Osteoblast (primary cell): ENCODE data around the gene CAP2. TPM values are rescaled to one million over a fixed set of nuclear protein-coding genes. Genes with fewer than 3 reads are reported as not detected.

ENCODE experiments used
- DNase-seq: peaks from one replicate; pipeline ENCODE4 v3.0.0; 2011; ENCODE audit warnings: low spot score, mixed read lengths; ENCODE audit not compliant: insufficient read length; ENCODE audit errors: missing footprints
- H2AFZ ChIP-seq: 2 replicates; pipeline ENCODE4 v1.6.0; 2011; ENCODE audit warnings: mild to moderate bottlenecking, low read length
- H3K27ac ChIP-seq: 2 replicates; pipeline ENCODE4 v1.5.1; 2011; ENCODE audit warnings: mild to moderate bottlenecking, low read depth, low read length, moderate library complexity
- H3K27me3 ChIP-seq: 2 replicates; pipeline ENCODE4 v1.6.0; 2012; ENCODE audit warnings: mild to moderate bottlenecking, control low read depth, inconsistent platforms, low read length, moderate library complexity; ENCODE audit not compliant: insufficient read depth
- H3K36me3 ChIP-seq: 2 replicates; pipeline ENCODE4 v1.5.1; 2011; ENCODE audit warnings: mild to moderate bottlenecking, low read length, control low read depth, moderate library complexity; ENCODE audit not compliant: insufficient read depth
- H3K4me1 ChIP-seq: 2 replicates; pipeline ENCODE4 v1.5.1; 2011; ENCODE audit warnings: mild to moderate bottlenecking, low read length, control low read depth, moderate library complexity; ENCODE audit not compliant: insufficient read depth
- H3K4me2 ChIP-seq: 2 replicates; pipeline ENCODE4 v1.6.0; 2011; ENCODE audit warnings: mild to moderate bottlenecking, low read length; ENCODE audit not compliant: insufficient read depth
- H3K4me3 ChIP-seq: fragments of 200-600 bp; sonication (generic); 3 replicates; pipeline ENCODE4 v1.5.1; 2012; ENCODE audit warnings: mild to moderate bottlenecking, low read length, inconsistent platforms; ENCODE audit not compliant: insufficient read depth
- H3K79me2 ChIP-seq: 2 replicates; pipeline ENCODE4 v1.6.0; 2012; ENCODE audit warnings: mild to moderate bottlenecking, low read length, control low read depth, inconsistent platforms; ENCODE audit not compliant: insufficient read depth
- H3K9me3 ChIP-seq: 2 replicates; pipeline ENCODE4 v1.5.1; 2011; ENCODE audit warnings: low read depth, low read length, control low read depth
- H4K20me1 ChIP-seq: 2 replicates; pipeline ENCODE4 v1.6.0; 2012; ENCODE audit warnings: mild to moderate bottlenecking, low read length, control low read depth; ENCODE audit not compliant: insufficient read depth
- CTCF ChIP-seq: IDR thresholded peaks from 2 replicates; pipeline ENCODE4 v1.5.1; 2011; ENCODE audit warnings: mild to moderate bottlenecking, low read depth, low read length, moderate library complexity; ENCODE audit errors: extremely low read depth
- total RNA-seq: library from RNA; depleted of rRNA; stranded (reverse); fragments of >200 nt; gene quantifications from 2 replicates; pipeline ENCODE4 v1.2.3, GENCODE V29; 2012

The CAP2 gene
- total RNA-seq, 1 donor: 12.3 TPM

- Histone ChIP-seq H3K36me3 (no peaks in the 10 kb centered on the region), H3K27me3 (no peaks in the 10 kb centered on the region), H3K4me1 (no peaks in the 10 kb centered on the region), H3K79me2 (no peaks in the 10 kb centered on the region), H2AFZ (no peak overlapping the region), H3K27ac (no peak overlapping the region), H3K9me3 (no peaks in the 10 kb centered on the region), H3K4me2 (no peak overlapping the region), H4K20me1 (no peaks in the 10 kb centered on the region), H3K4me3 (no peak overlapping the region)
- TF ChIP-seq CTCF: no peak
- DNase-seq: no peak
Measured at GRCh38 chr6:17511084-17511483, 117.7 kb downstream of the CAP2 start.

- no peaks in the 10 kb centered on the region for H3K9me3 ChIP-seq
- H3K27me3 ChIP-seq: no peaks in the 10 kb centered on the region
- no peaks in the 10 kb centered on the region for H3K36me3 ChIP-seq
- no peak for TF ChIP-seq CTCF
- H3K4me1 ChIP-seq: no peaks in the 10 kb centered on the region
- H3K27ac ChIP-seq: no peak overlapping the region
- no peaks in the 10 kb centered on the region for H4K20me1 ChIP-seq
- H3K4me3 ChIP-seq: no peak overlapping the region
- no peaks in the 10 kb centered on the region for H3K79me2 ChIP-seq
- DNase-seq: no peak
- H2AFZ ChIP-seq: no peak overlapping the region
- H3K4me2 ChIP-seq: no peak overlapping the region
Measured at GRCh38 chr6:17511580-17511979, 118.2 kb downstream of the CAP2 start.

- H3K79me2 ChIP-seq: no peaks in the 10 kb centered on the region
- H3K9me3 ChIP-seq: no peaks in the 10 kb centered on the region
- H3K4me2 ChIP-seq: no peak overlapping the region
- H3K4me3 ChIP-seq: no peak overlapping the region
- H3K27ac ChIP-seq: no peak overlapping the region
- H4K20me1 ChIP-seq: no peaks in the 10 kb centered on the region
- no peak for TF ChIP-seq CTCF
- DNase-seq: no peak
- no peaks in the 10 kb centered on the region for H3K36me3 ChIP-seq
- H3K27me3 ChIP-seq: no peaks in the 10 kb centered on the region
- H2AFZ ChIP-seq: no peak overlapping the region
- peaks cover 4% of the 10 kb centered on the region for H3K4me1 ChIP-seq
Measured at GRCh38 chr6:17519120-17519519, 125.7 kb downstream of the CAP2 start.

- Histone ChIP-seq H3K27me3 (no peaks in the 10 kb centered on the region), H3K9me3 (no peaks in the 10 kb centered on the region), H3K36me3 (no peaks in the 10 kb centered on the region), H3K27ac (no peak overlapping the region), H3K79me2 (no peaks in the 10 kb centered on the region), H2AFZ (no peak overlapping the region), H4K20me1 (no peaks in the 10 kb centered on the region), H3K4me2 (no peak overlapping the region), H3K4me1 (no peaks in the 10 kb centered on the region), H3K4me3 (no peak overlapping the region)
- peak; percentile 42 for DNase-seq
- TF ChIP-seq CTCF: no peak
Measured at GRCh38 chr6:17525637-17526036, 132.2 kb downstream of the CAP2 start.
